AG04450 (cell line): Measurements from ENCODE around the gene FXN. TPM values are rescaled to one million over a fixed set of nuclear protein-coding genes. Genes with fewer than 3 reads are reported as not detected.

ENCODE experiments used
- CTCF ChIA-PET: fragments of 300-600, 350-600 bp; formaldehyde crosslinking; extraction: SDS; loops from one replicate; lab custom pipeline; 2022; ENCODE audit warnings: antibody characterized with exemption, inconsistent platforms; lab: Charles Lee
- POLR2A ChIA-PET: fragments of 350-600 bp; formaldehyde crosslinking; extraction: SDS; loops from one replicate; lab custom pipeline; 2021; ENCODE audit warnings: antibody characterized with exemption, inconsistent platforms; lab: Yijun Ruan, JAX
- DNase-seq: peaks from one replicate; pipeline ENCODE4 v3.0.0-alpha.2; 2011; ENCODE audit warnings: low read depth, low spot score
- H3K27ac ChIP-seq: one replicate; pipeline ENCODE4 v1.5.1; 2012; ENCODE audit warnings: low read depth, low read length, control low read depth
- H3K27me3 ChIP-seq: one replicate; pipeline ENCODE4 v1.6.0; 2012; ENCODE audit warnings: low read length; ENCODE audit not compliant: control insufficient read depth, insufficient read depth
- H3K4me3 ChIP-seq: 2 replicates; pipeline ENCODE4 v1.5.1; 2011; ENCODE audit warnings: mild to moderate bottlenecking, low read depth, low read length, control low read depth
- H3K9me3 ChIP-seq: 2 replicates; pipeline ENCODE4 v1.5.1; 2012; ENCODE audit warnings: low read length; ENCODE audit not compliant: control insufficient read depth, insufficient read depth
- CTCF ChIP-seq: IDR thresholded peaks from 2 replicates; pipeline ENCODE4 v1.5.1; 2011; ENCODE audit warnings: low read depth, low read length, control low read depth, inconsistent platforms
- polyA plus RNA-seq: library from polyadenylated mRNA; depleted of rRNA; stranded (reverse); fragments of >200 nt; gene quantifications from 2 replicates; pipeline ENCODE4 v1.2.3, GENCODE V29; 2011

FXN gene
- polyA plus RNA-seq, 1 experiment, result 18.0 TPM

- no peak overlapping the region for H3K4me3 ChIP-seq
- no peaks in the 10 kb centered on the region for H3K27me3 ChIP-seq
- ChIA-PET CTCF (interaction anchor here (1.0 to 1.8 kb wide), 2 partner anchors 22 to 117 kb away, joined by 4 read pairs; no protein-coding TSS in a partner anchor), POLR2A (no interaction called here)
- H3K27ac ChIP-seq, result no peak overlapping the region
- DNase-seq, result no peak
- TF ChIP-seq CTCF, result no peak
- H3K9me3 ChIP-seq, result no peaks in the 10 kb centered on the region
Measured at GRCh38 chr9:69076550-69076949, 41.0 kb downstream of the FXN start.

- Histone ChIP-seq H3K4me3 (no peak overlapping the region), H3K27me3 (no peaks in the 10 kb centered on the region), H3K9me3 (no peaks in the 10 kb centered on the region), H3K27ac (no peak overlapping the region)
- ChIA-PET CTCF (interaction anchor here (1.8 kb wide), 2 partner anchors 24 to 115 kb away, joined by 4 to 8 read pairs; no protein-coding TSS in a partner anchor), POLR2A (no interaction called here)
- no peak for DNase-seq
- TF ChIP-seq CTCF, result no peak
Measured at GRCh38 chr9:69078069-69078468, 42.5 kb downstream of the FXN start.

GRCh38 chr9:69078581-69078980 is 43.0 kb downstream of the FXN start:
- ChIA-PET POLR2A (no interaction called here), CTCF (interaction anchor here (1.8 kb wide), 1 partner anchor 114 kb away, joined by 8 read pairs; no protein-coding TSS in a partner anchor)
- no peak for TF ChIP-seq CTCF

GRCh38 chr9:69079186-69079585 is 43.6 kb downstream of the FXN start:
- DNase-seq, result no peak
- ChIA-PET CTCF (interaction anchor here (0.7 to 1.8 kb wide), 2 partner anchors 8 to 114 kb away, joined by 3 to 8 read pairs; no protein-coding TSS in a partner anchor), POLR2A (no interaction called here)
- H3K27ac ChIP-seq, result no peak overlapping the region
- TF ChIP-seq CTCF, result no peak
- H3K27me3 ChIP-seq, result no peaks in the 10 kb centered on the region
- H3K9me3 ChIP-seq, result no peaks in the 10 kb centered on the region
- no peak overlapping the region for H3K4me3 ChIP-seq

More at GRCh38 chr9:69078581-69078980, 43.0 kb downstream of the FXN start:
- no peaks in the 10 kb centered on the region for H3K9me3 ChIP-seq
- H3K27me3 ChIP-seq, result no peaks in the 10 kb centered on the region
- H3K4me3 ChIP-seq, result no peak overlapping the region
- no peak overlapping the region for H3K27ac ChIP-seq
- no peak for DNase-seq

GRCh38 chr9:69081261-69081660 is 45.7 kb downstream of the FXN start:
- ChIA-PET POLR2A (interaction anchor here (1.0 kb wide), 1 partner anchor 96 kb away, joined by 4 read pairs; no protein-coding TSS in a partner anchor), CTCF (interaction anchor here (0.7 to 1.1 kb wide), 3 partner anchors 29 to 1003 kb away, joined by 3 to 4 read pairs (median 3); no protein-coding TSS in a partner anchor)
- H3K27ac ChIP-seq, result no peak overlapping the region
- TF ChIP-seq CTCF, result no peak
- no peaks in the 10 kb centered on the region for H3K9me3 ChIP-seq
- no peak overlapping the region for H3K4me3 ChIP-seq
- no peak for DNase-seq
- no peaks in the 10 kb centered on the region for H3K27me3 ChIP-seq
